HepG2 (cell line): Measurements from ENCODE around the gene TUBGCP5. TPM values are rescaled to one million over a fixed set of nuclear protein-coding genes. Genes with fewer than 3 reads are reported as not detected.

Experiments
- ATAC-seq: fragments of 200-7000 bp; cut with Tn5 transposase; 3 replicates; pipeline ENCODE4 v1.9.1; 2020; ENCODE audit warnings: mild to moderate bottlenecking, moderate library complexity
- BruUV-seq: library from RNA; stranded (reverse); fragments of 400-500 nt; replicated peaks from 2 replicates; lab custom pipeline; 2021; lab: Mats Ljungman, UMichigan
- CTCF ChIA-PET: fragments of 300-600 bp; formaldehyde crosslinking; extraction: SDS; loops from one replicate; lab custom pipeline; 2021; ENCODE audit warnings: low total read pairs, inconsistent platforms, low intra/inter-chr PET ratio; lab: Yijun Ruan, JAX
- POLR2A ChIA-PET: fragments of 350-600 bp; sonication (Branson Sonifier 250); formaldehyde crosslinking; loops from one replicate; lab custom pipeline; 2020; ENCODE audit warnings: antibody characterized with exemption, inconsistent platforms; lab: Yijun Ruan, JAX
- DNase-seq: peaks from one replicate; pipeline ENCODE4 v3.0.0-alpha.2; 2015; ENCODE audit warnings: low spot score
- FAIRE-seq: peaks from 3 replicates; lab custom pipeline; 2011; peaks lifted over from hg19 to GRCh38; lab: Jason Lieb, UNC
- H2AFZ ChIP-seq: one replicate; pipeline ENCODE4 v1.6.1; 2011; ENCODE audit warnings: low read length, inconsistent platforms
- H3K27ac ChIP-seq: fragments of 300-600 bp; 3 replicates; pipeline ENCODE4 v1.8.0; 2011; ENCODE audit warnings: mixed run types, mild to moderate bottlenecking, mixed read lengths, low read length, inconsistent platforms; ENCODE audit not compliant: insufficient read depth; ENCODE audit errors: extremely low read length
- H3K27me3 ChIP-seq, 2 experiments: fragments of 200-600 bp in 1 of 2; 2 replicates in 1 of 2; 3 replicates in 1 of 2; pipeline versions ENCODE4 v1.6.0 to v1.8.0; 2011; ENCODE audit warnings: low read length in 2 of 2, mild to moderate bottlenecking in 2 of 2, moderate library complexity in 2 of 2, inconsistent platforms in 1 of 2; ENCODE audit not compliant: insufficient read depth in 2 of 2, control insufficient read depth in 1 of 2
- H3K36me3 ChIP-seq, 2 experiments: fragments of 200-600 bp in 1 of 2; replicated peaks in 1 of 2; 2 replicates in 1 of 2; 3 replicates in 1 of 2; pipeline versions ENCODE4 v1.5.1 to v1.8.0; 2011; ENCODE audit warnings: low read length in 2 of 2, inconsistent platforms in 1 of 2; ENCODE audit not compliant: insufficient read depth in 2 of 2, control insufficient read depth in 1 of 2
- H3K4me1 ChIP-seq: 2 replicates; pipeline ENCODE4 v1.5.1; 2012; ENCODE audit warnings: low read length, inconsistent platforms; ENCODE audit not compliant: insufficient read depth
- H3K4me2 ChIP-seq: 2 replicates; pipeline ENCODE4 v1.6.0; 2011; ENCODE audit warnings: low read depth, low read length, inconsistent platforms
- H3K4me3 ChIP-seq, 3 experiments: fragments of 200-600 bp in 1 of 3; sonication (generic), shearing (Covaris generic) in 1 of 3; replicated peaks in 1 of 3; 2 replicates each; pipeline ENCODE4 v1.5.1; 2011 to 2016; ENCODE audit warnings: low read length in 3 of 3, inconsistent platforms in 2 of 3, low read depth in 2 of 3, mild to moderate bottlenecking in 2 of 3, control low read depth in 1 of 3, mixed read lengths in 1 of 3; ENCODE audit not compliant: insufficient read depth in 1 of 3
- H3K79me2 ChIP-seq: one replicate; pipeline ENCODE4 v1.6.1; 2011; ENCODE audit warnings: low read length, inconsistent platforms; ENCODE audit not compliant: insufficient read depth
- H3K9ac ChIP-seq: 2 replicates; pipeline ENCODE4 v1.6.0; 2011; ENCODE audit warnings: mild to moderate bottlenecking, low read depth, low read length, inconsistent platforms; ENCODE audit not compliant: insufficient read depth
- H3K9me3 ChIP-seq: 2 replicates; pipeline ENCODE4 v1.5.1; 2012; ENCODE audit warnings: mild to moderate bottlenecking, low read length
- H4K20me1 ChIP-seq: 2 replicates; pipeline ENCODE4 v1.6.0; 2011; ENCODE audit warnings: inconsistent platforms, mild to moderate bottlenecking, low read length, moderate library complexity; ENCODE audit not compliant: insufficient read depth
- ARHGAP35 ChIP-seq: sonication (generic); formaldehyde crosslinking; IDR thresholded peaks from 2 replicates; pipeline ENCODE4 v1.9.0; 2022; ENCODE audit warnings: mild to moderate bottlenecking, inconsistent platforms, moderate library complexity, missing genetic modification reagents, borderline replicate concordance
- MEIS2 ChIP-seq: sonication (generic); formaldehyde crosslinking; IDR thresholded peaks from 2 replicates; pipeline ENCODE4 v1.9.0; 2021; ENCODE audit warnings: mild to moderate bottlenecking, missing genetic modification reagents
- ZFX ChIP-seq: sonication (generic); formaldehyde crosslinking; IDR thresholded peaks from 2 replicates; pipeline ENCODE4 v1.4.0; 2020; ENCODE audit warnings: mild to moderate bottlenecking, low read depth, missing genetic modification reagents, moderate library complexity
- ZNF180 ChIP-seq: sonication (generic); formaldehyde crosslinking; IDR thresholded peaks from 2 replicates; pipeline ENCODE4 v1.4.0; 2020; ENCODE audit warnings: low read depth, missing genetic modification reagents, borderline replicate concordance
- ZNF329 ChIP-seq: sonication (generic); formaldehyde crosslinking; IDR thresholded peaks from 2 replicates; pipeline ENCODE4 v1.9.0; 2021; ENCODE audit warnings: low read depth, mild to moderate bottlenecking, missing genetic modification reagents
- ZNF501 ChIP-seq: sonication (generic); formaldehyde crosslinking; IDR thresholded peaks from 2 replicates; pipeline ENCODE4 v1.5.1; 2020; ENCODE audit warnings: mild to moderate bottlenecking, moderate library complexity, missing genetic modification reagents
- WGBS: methylation state at CpG from one replicate; pipeline ENCODE4 v1.1.6; 2017; ENCODE audit warnings: low lambda C conversion rate; 5-methylcytosine and 5-hydroxymethylcytosine counted together
- in situ Hi-C: cut with HindIII; loops from 2 replicates; pipeline ENCODE4 v1.10.0; 2017; ENCODE audit warnings: low pct_unique_long_range_greater_than_20kb; ENCODE audit not compliant: extremely low pct_ligation_motif_present
- intact Hi-C: fragments of 100-400 bp; cut with micrococcal nuclease; formaldehyde crosslinking; loops from one replicate; pipeline ENCODE4 v1.10.0; 2022; ENCODE audit not compliant: unreplicated experiment
- polyA plus RNA-seq, 8 experiments: library from polyadenylated mRNA; depleted of rRNA in 3 of 8; stranded (reverse) in 7 of 8; unstranded in 1 of 8; fragments of >200 nt; fragmentation: Illumina TruSeq in 4 of 8; extraction: Trizol in 4 of 8; gene quantifications; 2 replicates each; pipeline versions ENCODE4 v1.2.1 to v1.2.3, GENCODE V29; 2011 to 2016; ENCODE audit warnings: low read depth in 4 of 8, missing spikeins in 1 of 8, mixed read lengths in 1 of 8; ENCODE audit not compliant: insufficient read depth in 1 of 8
- total RNA-seq, 5 experiments: library from RNA; depleted of rRNA; stranded (reverse); fragments of >200 nt; fragmentation: Illumina TruSeq; extraction: Trizol; gene quantifications; 2 replicates each; pipeline ENCODE4 v1.2.3, GENCODE V29; 2016; ENCODE audit warnings: low read depth in 1 of 5
- TF ChIP-seq, protein P1 (sequence below): sonication (generic); formaldehyde crosslinking; IDR thresholded peaks from 2 replicates; pipeline ENCODE4 v1.4.0; 2020; ENCODE audit warnings: missing genetic modification reagents
- TF ChIP-seq, protein P2 (sequence below): fragments of 450-650 bp; IDR thresholded peaks from 2 replicates; pipeline ENCODE4 v1.6.1; 2017
- TF ChIP-seq, protein P3 (sequence below): sonication (generic); formaldehyde crosslinking; IDR thresholded peaks from 2 replicates; pipeline ENCODE4 v1.9.0; 2021; ENCODE audit warnings: missing genetic modification reagents, borderline replicate concordance
- TF ChIP-seq, protein P4 (sequence below): sonication (generic); formaldehyde crosslinking; IDR thresholded peaks from 2 replicates; pipeline ENCODE4 v1.9.0; 2022; ENCODE audit warnings: missing genetic modification reagents, mild to moderate bottlenecking, borderline replicate concordance
- TF ChIP-seq, protein P5 (sequence below): sonication (generic); formaldehyde crosslinking; IDR thresholded peaks from 2 replicates; pipeline ENCODE4 v1.8.0; 2022; ENCODE audit warnings: missing genetic modification reagents, low read depth, mild to moderate bottlenecking, borderline replicate concordance
- TF ChIP-seq, protein P6 (sequence below): sonication (generic); formaldehyde crosslinking; IDR thresholded peaks from 2 replicates; pipeline ENCODE4 v1.8.1; 2023; ENCODE audit warnings: mild to moderate bottlenecking, moderate library complexity, missing genetic modification reagents

TUBGCP5 gene
- total and polyA plus RNA-seq, 2 of the 13 experiments (the other 11 are each of a cell fraction or from before 2014, with no cell fraction given), result 7.2 to 25.0 TPM

DNA sequence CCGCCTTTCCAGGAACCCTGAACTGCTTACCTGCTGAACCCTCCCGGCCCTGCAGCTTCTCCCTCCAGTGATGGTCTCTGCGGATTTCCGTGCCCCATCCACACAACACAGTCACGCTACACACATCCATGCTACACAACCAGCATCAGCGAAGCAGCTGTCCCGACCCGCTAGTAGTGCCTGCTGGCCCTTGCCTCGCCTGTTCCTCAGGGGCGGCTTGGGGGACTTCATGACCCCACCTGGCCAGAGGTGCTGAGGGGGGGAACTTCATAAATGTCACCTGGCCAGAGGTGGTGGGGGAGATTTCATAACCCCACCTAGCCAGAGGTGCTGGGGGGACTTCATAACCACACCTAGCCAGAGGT, 530 bp upstream of the TUBGCP5 start:
- Histone ChIP-seq H3K27me3 (no peaks in the 10 kb centered on the region), H3K4me1 (peaks cover 15% of the 10 kb centered on the region), H3K27ac (peak overlapping the region; percentile 79), H3K9me3 (no peaks in the 10 kb centered on the region), H2AFZ (peak overlapping the region; percentile 83), H3K4me2 (peak overlapping the region; percentile 91), H3K9ac (peak overlapping the region; percentile 83), H3K4me3 (peak overlapping the region; percentile 75 to 85 (median 77); a peak in 5 of 6 replicates), H3K36me3 (peaks cover 2 to 7% of the 10 kb centered on the region in 2 experiments; a peak in 3 of 5 replicates), H4K20me1 (no peaks in the 10 kb centered on the region), H3K79me2 (peaks cover 13% of the 10 kb centered on the region)
- CTCF ChIA-PET, result no interaction called here
- ATAC-seq, result peak; percentile 54
- no peak for FAIRE-seq
- WGBS, result 0% methylated on average over 8 of the region's 10 CpGs
- POLR2A ChIA-PET, result interaction anchor here (0.7 to 1.7 kb wide), 8 partner anchors 9 to 385 kb away, joined by 3 to 8 read pairs (median 3); partner anchors contain the start of gene CYFIP1
- TSS peak; percentile 98 for BruUV-seq
- in situ Hi-C loops (loop anchor here (10.0 kb wide), 1 partner anchor 255 kb away; the partner anchor contains the start of gene NIPA1), intact Hi-C loops (loop anchor here (1.0 to 5.0 kb wide), 3 partner anchors 41 to 427 kb away; partner anchors contain the start of gene CYFIP1)
- no peak for DNase-seq
- TF ChIP-seq, protein P1, sequence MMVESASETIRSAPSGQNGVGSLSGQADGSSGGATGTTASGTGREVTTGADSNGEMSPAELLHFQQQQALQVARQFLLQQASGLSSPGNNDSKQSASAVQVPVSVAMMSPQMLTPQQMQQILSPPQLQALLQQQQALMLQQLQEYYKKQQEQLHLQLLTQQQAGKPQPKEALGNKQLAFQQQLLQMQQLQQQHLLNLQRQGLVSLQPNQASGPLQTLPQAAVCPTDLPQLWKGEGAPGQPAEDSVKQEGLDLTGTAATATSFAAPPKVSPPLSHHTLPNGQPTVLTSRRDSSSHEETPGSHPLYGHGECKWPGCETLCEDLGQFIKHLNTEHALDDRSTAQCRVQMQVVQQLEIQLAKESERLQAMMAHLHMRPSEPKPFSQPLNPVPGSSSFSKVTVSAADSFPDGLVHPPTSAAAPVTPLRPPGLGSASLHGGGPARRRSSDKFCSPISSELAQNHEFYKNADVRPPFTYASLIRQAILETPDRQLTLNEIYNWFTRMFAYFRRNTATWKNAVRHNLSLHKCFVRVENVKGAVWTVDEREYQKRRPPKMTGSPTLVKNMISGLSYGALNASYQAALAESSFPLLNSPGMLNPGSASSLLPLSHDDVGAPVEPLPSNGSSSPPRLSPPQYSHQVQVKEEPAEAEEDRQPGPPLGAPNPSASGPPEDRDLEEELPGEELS (CRISPR knock-in tag), result no peak
- TF ChIP-seq ZNF501 (0 out of 2 replicates have a peak, but pooled peaks have one; percentile 10), MEIS2 (CRISPR knock-in tag) (no peak), ARHGAP35 (no peak), ZFX (CRISPR knock-in tag) (0 out of 2 replicates have a peak, but pooled peaks have one; percentile 2), ZNF180 (CRISPR knock-in tag) (no peak), ZNF329 (no peak)
- TF ChIP-seq, protein P2, sequence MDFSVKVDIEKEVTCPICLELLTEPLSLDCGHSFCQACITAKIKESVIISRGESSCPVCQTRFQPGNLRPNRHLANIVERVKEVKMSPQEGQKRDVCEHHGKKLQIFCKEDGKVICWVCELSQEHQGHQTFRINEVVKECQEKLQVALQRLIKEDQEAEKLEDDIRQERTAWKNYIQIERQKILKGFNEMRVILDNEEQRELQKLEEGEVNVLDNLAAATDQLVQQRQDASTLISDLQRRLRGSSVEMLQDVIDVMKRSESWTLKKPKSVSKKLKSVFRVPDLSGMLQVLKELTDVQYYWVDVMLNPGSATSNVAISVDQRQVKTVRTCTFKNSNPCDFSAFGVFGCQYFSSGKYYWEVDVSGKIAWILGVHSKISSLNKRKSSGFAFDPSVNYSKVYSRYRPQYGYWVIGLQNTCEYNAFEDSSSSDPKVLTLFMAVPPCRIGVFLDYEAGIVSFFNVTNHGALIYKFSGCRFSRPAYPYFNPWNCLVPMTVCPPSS, result no peak
- TF ChIP-seq, protein P3, sequence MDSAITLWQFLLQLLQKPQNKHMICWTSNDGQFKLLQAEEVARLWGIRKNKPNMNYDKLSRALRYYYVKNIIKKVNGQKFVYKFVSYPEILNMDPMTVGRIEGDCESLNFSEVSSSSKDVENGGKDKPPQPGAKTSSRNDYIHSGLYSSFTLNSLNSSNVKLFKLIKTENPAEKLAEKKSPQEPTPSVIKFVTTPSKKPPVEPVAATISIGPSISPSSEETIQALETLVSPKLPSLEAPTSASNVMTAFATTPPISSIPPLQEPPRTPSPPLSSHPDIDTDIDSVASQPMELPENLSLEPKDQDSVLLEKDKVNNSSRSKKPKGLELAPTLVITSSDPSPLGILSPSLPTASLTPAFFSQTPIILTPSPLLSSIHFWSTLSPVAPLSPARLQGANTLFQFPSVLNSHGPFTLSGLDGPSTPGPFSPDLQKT, result no peak
- TF ChIP-seq, protein P4, sequence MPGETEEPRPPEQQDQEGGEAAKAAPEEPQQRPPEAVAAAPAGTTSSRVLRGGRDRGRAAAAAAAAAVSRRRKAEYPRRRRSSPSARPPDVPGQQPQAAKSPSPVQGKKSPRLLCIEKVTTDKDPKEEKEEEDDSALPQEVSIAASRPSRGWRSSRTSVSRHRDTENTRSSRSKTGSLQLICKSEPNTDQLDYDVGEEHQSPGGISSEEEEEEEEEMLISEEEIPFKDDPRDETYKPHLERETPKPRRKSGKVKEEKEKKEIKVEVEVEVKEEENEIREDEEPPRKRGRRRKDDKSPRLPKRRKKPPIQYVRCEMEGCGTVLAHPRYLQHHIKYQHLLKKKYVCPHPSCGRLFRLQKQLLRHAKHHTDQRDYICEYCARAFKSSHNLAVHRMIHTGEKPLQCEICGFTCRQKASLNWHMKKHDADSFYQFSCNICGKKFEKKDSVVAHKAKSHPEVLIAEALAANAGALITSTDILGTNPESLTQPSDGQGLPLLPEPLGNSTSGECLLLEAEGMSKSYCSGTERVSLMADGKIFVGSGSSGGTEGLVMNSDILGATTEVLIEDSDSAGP (CRISPR knock-in tag), result 0 out of 2 replicates have a peak, but pooled peaks have one; percentile 57
- TF ChIP-seq, protein P5, sequence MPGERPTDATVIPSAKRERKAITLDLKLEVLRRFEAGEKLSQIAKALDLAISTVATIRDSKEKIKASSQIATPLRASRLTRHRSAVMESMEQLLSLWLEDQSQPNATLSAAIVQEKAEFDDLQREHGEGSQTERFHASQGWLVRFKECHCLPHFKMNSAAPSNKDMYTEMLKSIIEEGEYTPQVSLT (CRISPR knock-in tag), result no peak
- TF ChIP-seq, protein P6, sequence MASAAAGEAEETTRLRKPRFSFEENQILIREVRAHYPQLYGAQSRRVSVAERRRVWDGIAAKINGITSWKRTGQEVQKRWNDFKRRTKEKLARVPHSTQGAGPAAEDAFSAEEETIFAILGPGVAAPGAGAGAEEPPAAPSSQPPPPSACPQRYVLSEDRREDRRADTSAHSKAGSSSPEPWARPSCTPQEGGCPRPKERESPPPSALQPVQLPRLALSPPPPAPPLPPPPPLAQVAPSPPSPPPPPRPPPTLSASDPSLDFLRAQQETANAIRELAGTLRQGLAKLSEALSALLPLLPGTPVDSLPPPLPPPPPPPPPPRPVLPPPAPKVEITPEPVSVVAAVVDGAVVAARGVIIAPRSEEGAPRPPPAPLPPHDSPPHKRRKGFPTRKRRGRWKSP, result peak; percentile 17; the same call in 1 of the 2 replicates
